GM19025 (cell line): ENCODE data around the gene ZIC4.

Experiments
- ATAC-seq: cut with Tn5 transposase; IDR thresholded peaks from one replicate; pipeline ENCODE4 v1.9.1; 2021; ENCODE audit warnings: mild to moderate bottlenecking, low read depth, moderate library complexity; ENCODE audit not compliant: unreplicated experiment

Gene ZIC4

DNA sequence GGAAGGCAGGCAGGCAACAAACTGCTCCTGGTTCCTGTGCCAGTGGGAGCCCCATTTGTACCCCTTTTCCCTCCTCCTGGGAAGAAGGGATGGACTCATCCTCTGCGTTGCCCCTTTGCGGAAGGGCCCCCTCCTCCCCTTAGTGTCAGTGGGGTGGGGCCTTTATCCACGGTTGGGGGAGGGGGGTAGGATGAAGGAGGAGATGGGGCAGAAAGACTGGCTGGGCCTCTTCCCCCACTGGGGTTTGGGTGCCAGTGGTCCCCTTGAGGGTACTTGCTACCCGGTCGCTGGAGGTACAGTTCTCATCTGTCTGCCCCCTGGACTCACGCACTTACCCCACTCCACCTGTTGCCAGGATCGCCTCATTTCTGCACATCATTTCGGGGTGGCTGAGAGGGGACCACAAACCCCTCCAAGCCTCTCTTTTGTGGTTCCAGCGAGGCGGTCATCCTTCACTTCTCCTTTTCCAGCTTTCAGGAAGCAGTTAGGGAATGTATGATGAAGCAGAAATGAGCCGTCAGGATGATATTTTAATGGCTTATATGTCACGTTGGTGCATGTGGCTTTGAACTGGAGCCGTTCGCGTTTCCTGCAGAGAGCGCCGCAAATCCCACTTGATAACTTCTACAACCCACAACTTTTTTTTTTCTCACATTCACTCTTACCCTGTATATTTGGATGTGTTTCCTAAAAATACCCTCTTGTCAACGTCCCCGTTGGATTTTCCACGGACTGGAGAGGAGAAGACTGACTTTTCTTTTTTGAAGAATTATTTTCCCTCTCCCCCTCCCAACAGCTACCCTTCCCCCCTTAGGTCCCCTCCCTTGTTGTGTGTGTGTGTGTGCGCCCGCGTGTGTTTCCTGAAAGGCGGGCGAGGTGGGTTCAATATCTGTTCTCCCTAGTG lies at the start of gene ZIC4:
TSS of gene ZIC4 (minus strand) at position 516 of the 904 bp plus-strand sequence. CDS start 3,746 bp downstream, outside the sequence.
- ATAC-seq = no peak

DNA sequence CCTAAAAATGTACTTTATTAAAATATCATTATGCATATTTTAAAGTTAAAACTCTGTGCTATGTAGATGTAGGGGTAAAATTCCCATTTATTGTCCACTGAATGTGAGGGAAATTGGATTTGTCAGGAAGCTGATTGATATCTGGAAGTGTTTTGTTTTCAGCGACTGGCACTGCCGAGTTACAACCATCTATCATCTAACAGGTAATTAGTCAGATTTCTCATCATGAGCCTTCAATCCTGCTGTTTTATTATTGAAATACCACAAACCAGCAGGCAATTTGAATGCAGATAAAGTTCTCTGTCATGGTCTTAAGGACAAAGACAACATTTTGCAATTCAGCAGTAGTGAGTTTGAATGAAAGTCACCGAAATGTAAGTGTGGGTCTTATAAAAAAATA lies 43.3 kb upstream of the ZIC4 start:
- no peak for ATAC-seq

DNA sequence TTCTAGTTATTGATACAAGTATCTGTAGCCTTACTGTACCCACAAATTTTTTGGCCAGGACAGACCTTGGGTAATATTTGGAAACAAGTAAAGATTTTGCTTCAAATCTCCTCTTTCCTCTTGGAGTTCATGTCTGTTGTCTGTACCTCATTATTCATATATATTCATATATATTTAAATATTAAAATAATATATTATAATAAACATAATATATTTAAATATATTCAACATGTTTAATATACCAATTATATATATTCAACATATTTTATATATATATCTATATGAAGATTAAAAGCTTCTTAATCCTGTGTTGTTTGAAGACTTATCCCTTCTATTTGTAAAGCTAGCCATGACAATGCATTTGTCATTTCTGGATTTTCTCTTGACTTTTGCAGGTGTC lies 40.9 kb upstream of the ZIC4 start:
- no peak for ATAC-seq

DNA sequence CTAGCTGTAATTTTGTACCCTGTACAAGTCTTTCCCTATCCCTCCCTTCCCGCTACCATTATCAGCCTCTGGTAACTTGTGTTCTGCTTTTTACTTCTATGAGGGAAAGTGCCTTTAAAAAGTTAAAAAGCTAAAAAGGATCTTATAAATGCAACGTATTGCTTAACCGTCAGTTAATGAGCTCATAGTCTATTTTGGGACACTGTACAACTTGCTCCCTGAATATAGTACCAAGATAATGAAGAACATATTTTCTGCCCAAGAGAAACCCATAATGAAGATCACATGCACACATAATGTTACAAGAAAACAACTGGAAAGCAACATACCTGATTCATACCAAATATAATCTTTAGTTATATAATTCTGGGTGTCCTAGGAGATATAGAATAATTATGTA lies 25.4 kb upstream of the ZIC4 start:
- ATAC-seq = no peak

DNA sequence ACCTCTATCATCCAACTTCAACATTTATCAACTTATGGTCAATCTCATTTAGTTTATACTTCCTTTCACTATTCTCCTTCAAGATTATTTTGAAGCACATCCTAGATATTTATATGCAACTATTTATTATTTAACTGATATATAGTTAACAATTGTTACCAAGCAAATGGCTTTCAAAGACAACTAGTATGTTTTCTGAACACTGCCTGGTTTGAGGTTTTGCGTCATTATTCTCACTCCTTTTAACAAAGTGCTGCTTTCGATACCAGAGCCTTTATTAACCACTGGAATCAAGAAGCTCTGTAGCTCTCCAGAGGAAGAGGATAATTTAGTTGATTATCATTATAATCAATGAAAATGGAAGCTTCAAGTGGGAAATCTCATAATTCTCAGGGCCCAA lies 22.4 kb upstream of the ZIC4 start:
- ATAC-seq = no peak

DNA sequence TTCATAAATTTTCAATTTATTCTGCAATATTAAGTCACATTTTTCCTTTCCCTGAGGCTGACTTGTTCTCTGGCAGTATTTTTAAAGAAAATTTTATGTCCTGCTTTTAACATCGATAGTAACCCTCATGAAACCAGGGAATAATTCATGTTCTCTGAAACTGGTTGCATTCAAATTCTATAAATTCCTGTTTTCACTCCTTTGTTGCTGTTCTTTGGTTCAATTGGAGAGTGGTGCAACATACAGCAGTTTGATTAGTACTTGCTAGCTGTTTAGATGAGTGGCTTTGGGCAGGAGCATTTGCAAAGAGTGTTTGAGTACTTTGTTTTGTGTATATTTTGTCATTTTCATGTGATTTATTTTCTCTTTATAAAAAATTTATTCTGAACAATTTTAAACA lies 22.0 kb upstream of the ZIC4 start:
- ATAC-seq = no peak

DNA sequence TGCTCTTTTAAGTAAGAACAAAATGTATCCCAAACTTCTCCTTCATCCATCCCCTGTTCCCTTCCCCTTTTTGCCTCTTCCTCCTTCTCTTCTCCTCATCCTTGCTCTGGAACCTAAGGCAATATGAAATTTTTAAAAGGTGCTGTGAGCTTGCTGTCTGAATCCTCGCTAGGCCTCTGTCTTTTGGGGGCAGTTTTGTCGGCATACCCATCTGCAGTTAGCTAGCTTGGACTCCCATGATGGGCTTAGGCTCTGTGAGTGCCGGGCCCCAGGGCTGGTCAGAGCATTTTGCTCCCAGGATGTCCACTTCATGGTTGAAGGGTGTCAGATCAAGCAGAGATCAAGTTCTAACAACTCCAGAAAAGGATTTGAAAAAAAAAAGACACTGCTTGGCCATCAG lies 21.4 kb upstream of the ZIC4 start:
- ATAC-seq = no peak

DNA sequence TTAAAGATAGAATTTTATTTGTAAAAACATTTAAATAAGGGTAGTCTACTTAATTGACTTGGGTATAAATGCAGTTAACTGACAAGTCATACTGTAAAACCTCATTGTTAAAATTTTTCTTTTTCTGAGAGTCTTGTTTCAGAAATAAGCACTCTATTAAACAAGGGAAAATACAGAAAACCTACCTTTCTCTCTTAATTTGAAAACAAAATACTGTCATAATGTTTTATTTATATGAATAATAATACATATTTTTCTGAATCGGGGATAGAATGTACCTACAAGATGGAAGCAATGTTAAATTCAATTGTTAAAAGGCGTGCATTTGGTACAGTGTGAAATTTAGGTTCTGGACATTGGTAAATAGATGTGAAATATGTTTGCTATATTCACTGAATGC lies 20.6 kb upstream of the ZIC4 start:
- ATAC-seq = no peak

DNA sequence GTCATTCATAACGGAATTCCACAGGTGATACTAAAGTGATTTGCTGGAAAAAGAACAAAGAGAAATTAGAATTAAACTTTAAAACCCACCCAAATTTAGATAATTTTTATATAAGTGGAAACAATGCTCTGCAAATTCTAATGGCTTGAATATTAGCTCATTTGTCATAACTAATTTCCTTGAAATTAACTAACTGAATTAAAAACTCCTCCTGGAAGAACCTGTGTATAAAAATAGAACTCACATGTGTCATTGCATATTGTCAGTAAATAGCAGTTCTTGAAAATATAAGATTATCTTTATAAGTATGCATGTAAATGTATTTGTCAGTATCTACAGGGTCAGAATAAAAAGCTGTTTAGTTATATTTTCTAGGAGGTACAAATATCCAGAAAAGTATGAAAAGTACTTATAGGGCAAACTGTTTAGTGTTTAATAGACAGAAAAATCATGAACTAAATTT lies 19.1 kb upstream of the ZIC4 start:
- ATAC-seq = no peak

DNA sequence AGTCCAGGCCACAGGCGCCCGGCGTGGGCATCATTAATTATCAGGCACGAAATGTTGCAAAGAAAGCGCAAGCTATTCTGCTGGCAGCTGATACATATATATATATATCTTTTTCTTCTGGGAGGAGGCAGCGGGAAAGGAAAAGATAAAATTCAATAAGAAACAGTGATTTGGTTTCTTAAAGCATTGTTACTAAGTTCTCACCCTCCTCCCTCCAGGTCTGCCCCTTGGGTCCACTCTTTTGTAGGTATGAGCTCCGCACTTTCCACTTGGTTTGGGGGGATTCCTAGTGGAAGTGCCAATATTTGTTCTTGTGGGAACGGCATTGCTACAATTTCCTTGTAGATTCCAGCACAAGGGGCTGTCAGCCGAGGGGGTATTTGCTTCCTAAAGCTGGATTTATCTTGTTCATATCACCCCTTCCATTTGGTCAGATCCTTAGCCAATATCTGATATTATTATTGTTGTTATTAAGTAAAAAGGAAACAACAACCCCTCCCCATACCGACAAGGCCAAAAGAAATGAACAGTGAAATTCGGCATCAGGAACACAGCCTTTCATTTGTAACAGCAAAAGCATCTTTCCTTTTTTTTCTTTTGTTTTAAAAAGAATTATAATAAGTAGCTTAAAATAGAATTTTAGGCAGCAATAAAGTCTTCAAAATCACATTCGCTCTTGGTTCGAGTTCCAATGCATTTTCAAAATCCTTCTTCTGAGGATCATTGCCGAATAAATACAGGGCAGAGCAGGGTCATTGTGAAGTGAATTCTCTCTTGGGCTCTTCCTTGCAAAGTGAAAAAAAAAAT lies 18.4 kb upstream of the ZIC4 start:
- ATAC-seq = no peak

DNA sequence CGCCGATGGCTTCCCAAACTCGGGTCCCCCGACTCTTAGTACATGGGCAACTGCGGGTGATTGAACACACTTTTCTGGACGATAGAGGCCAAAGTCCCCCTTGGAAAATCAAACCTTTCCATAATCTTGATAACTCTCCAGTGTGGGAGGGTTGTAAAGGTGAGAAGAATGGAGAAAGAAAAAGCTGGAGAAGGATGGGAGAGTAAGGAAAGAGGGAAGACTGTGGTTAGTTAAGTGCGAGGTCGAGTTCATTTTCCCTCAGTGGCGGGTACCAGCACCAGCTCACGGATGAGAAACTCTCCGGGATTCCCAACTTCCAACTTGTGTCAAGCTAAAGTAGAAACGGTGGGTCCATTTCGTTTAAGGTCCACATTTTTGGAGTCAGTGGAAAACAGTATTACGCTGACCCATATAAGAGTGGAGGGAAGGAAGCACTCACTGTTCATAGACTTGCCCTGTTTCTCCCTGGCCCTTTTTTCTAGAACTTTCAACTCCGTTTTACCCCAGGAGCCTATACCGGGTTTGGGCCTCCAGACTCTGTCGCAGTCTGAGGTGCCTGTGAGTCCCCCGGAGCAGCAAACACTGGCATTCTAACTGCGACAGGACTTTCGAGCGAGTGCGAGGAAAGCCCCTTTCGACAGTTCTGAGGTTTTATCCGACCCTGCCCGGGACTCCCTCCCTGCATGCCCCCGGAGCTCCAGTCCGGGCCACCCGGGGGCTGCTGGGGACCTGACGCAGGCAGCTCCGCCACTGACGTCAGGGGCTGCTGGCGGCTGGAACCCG lies 17.6 kb upstream of the ZIC4 start:
- no peak for ATAC-seq

DNA sequence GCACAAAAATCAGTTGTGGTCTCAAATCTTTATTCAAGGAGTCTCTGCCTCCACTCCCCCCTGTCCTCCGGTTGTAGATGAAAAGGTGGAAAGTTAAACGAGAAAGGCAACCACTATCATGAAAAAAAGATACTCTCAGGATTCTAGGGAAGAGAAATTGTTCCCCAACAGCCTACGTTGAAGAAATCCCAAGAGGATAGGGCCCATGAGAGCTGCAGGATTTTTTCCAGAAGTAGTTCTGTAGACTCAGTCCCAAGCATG lies 17.1 kb upstream of the ZIC4 start:
- no peak for ATAC-seq

DNA sequence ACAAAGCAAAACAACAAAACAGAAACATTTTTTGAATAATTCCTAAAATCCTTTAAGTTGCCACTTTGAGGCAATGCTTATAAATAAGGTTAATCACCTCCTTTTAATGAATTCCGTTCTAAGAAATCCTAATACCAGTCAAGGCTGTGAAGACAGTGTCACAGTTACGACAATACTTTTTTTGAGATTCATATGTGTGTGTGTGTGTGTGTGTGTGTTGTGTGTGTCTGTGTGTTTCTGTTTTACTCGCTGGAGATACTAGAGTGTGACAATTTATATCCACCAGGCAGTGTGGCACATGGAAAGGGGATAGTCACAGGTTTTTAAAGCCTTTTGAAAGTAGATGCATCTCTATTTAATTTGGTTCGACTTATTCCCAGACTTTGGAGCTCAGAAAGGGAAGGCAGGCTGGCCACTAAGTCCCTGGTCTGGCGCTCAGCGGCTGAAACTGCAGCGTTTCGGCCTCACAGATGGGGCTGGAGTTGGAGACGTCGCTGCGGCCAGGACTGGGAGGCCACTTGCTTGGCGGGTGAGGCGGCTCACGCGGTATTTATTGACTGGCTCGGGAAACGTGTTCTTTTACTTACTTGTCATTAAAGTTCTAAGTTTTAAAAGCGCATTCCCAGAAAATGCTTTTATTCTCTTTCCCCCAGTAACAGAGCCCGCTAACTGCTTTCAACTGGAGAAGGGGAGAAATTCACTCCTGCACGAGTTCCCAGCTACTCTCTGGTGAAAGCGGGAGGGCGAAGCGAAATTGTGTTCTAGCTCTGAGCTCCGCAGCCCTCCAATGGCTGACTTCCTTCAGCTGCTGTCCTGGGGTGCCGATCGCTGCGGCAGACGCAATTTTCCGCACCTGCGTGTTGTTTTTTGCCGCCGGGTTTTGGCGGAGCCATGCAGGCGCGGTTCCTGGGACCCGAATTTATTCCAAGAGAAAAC lies 16.5 kb upstream of the ZIC4 start:
- no peak for ATAC-seq

DNA sequence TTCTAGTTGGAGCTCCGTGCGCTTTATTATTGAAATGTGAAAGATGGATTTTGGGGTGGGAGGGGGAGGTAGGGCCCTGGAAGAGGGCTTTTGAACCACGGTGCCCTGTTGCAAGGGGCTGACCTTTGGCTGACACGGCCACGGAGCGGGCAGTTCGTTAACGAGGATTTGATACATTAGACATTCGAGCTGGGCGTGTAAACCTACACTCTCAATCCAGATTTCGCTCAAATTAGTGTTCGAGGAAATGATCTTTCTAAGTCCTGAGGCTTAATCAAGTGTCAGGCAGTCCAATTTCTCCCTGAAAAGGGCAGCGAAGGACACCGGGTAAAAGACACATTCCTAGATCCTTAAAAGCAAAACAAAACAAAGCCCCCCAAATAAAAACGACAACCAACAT lies 15.9 kb upstream of the ZIC4 start:
- ATAC-seq = no peak

DNA sequence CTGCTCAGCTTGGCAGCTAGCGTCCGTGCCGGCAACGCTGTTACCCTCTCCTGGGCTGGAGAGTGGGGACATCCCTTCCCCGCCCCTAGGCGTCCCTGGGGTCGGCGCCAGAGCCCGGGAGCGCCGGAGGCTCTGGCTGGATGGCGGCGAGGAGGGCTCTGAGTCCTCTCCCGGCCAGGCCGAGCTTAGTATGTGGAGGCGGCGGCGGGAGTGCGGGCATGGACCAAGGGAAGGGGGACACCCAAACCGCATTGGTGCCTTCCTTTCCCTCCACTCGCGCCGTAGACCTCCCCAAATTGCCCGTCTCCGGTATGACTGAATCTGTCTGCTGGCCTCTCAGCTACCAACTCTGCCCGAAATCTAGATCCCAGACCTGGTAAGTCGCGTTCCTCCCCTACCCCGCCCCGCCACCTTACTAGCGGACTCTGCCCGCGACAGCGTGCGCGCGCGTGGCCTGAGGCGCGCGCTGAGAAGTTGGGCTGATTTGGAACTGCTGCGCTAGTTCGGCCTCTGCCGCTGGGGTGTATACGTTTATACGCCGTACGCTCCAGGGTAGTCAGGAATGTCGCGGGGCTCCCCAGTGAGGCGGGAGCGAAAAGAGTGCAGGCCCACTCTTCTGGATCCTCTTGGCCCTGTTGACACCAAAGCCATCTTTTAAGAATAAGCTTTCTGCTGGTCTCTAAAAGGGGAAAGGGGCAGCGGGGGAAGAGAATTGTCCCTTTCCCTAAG lies 15.0 kb upstream of the ZIC4 start:
- no peak for ATAC-seq

DNA sequence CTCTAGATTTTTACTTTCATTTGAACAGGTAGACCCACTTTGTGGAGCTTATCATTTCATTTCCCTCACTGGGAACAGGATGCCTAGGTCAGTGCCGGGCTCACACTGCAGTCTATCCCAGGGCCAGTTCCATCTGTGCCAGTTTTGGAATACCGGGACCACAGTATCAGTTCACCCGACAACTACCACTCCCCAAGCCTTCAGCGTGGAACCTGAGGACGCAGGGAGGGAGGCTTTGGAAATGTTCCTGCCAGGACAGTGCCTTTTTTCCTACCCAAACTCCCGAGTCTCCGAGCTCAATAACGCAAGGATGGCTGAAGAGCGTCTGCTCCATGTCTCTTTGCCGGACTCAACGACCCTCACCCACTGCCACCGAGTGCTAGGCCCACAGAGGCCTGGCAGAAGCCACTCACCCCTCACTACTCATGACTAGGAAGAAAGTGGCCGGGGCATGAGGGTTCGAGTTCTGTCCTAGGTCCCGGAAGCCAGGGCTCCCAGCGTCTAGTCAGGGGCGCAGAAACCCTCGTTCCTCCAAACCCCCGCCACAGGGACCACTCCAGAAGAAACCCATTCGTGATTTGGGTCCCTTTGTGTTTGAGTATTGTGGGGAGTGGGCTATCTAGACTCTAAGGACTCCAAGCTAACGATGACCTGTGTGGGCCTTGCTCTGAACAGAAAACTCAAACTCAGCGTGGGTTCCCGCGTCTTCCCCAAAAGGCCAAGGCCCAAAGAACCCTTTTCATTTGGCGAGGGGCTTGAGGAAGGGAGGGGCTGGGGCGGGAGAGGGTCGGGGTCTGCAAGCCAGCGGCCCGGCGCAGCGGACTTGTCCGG lies 14.2 kb upstream of the ZIC4 start:
- no peak for ATAC-seq

DNA sequence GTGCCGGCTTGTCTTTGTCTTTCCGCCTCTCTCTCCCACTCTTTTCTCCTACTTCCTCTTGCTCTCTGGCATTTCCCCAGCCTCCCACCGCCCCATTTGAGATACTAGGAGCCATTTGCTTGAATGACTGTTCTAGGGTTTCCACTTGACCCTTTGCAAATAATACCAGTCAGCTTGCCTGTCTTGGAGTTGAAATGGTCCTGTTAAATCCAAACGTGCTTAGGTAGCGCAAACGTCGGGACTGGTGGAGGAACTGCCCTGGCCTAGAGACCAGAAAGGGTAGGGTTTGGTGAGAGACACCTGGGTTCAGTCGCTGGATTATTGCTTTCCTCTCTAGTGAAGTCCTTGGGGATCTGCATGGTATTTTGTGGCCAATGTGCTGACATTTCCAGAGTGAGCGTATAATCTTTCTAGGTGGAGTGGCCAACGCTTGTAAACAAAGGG lies 13.5 kb upstream of the ZIC4 start:
- no peak for ATAC-seq
